Hepatocyte (in vitro differentiated cells): ENCODE data around the gene PPID. TPM values are rescaled to one million over a fixed set of nuclear protein-coding genes. Genes with fewer than 3 reads are reported as not detected.
"Not testable (repeated sequence)": the region's sequence is repeated elsewhere in the genome, so short reads cannot be mapped to it uniquely, and the experiment has no call there.

Experiments
- DNase-seq: peaks from one replicate; pipeline ENCODE4 v3.0.0-alpha.2; 2016; ENCODE audit warnings: low spot score
- H2AFZ ChIP-seq: fragments of 200-600 bp; sonication (generic); 2 replicates; pipeline ENCODE4 v1.6.0; 2016; ENCODE audit warnings: antibody characterized with exemption, mild to moderate bottlenecking
- H3K27ac ChIP-seq: fragments of 200-600 bp; sonication (generic); 2 replicates; pipeline ENCODE4 v1.5.1; 2016; ENCODE audit warnings: mild to moderate bottlenecking
- H3K27me3 ChIP-seq: fragments of 200-600 bp; sonication (generic); 2 replicates; pipeline ENCODE4 v1.6.1; 2016
- H3K36me3 ChIP-seq: fragments of 200-600 bp; sonication (generic); replicated peaks from 2 replicates; pipeline ENCODE4 v1.5.1; 2016; ENCODE audit warnings: low read depth; ENCODE audit not compliant: insufficient read depth
- H3K4me1 ChIP-seq: fragments of 200-600 bp; sonication (generic); 2 replicates; pipeline ENCODE4 v1.5.1; 2016; ENCODE audit warnings: mild to moderate bottlenecking, moderate library complexity; ENCODE audit not compliant: insufficient read depth
- H3K4me2 ChIP-seq: fragments of 200-600 bp; sonication (generic); 2 replicates; pipeline ENCODE4 v1.6.0; 2016
- H3K4me3 ChIP-seq: fragments of 200-600 bp; sonication (generic); 2 replicates; pipeline ENCODE4 v1.5.1; 2016; ENCODE audit warnings: mild to moderate bottlenecking
- H3K79me2 ChIP-seq: fragments of 200-600 bp; sonication (generic); 2 replicates; pipeline ENCODE4 v1.6.0; 2017; ENCODE audit warnings: mild to moderate bottlenecking
- H3K9me2 ChIP-seq: fragments of 200-600 bp; sonication (generic); replicated peaks from 2 replicates; pipeline ENCODE4 v1.6.0; 2017; ENCODE audit warnings: mild to moderate bottlenecking; ENCODE audit not compliant: insufficient read depth
- H3K9me3 ChIP-seq: fragments of 200-600 bp; sonication (generic); 2 replicates; pipeline ENCODE4 v1.5.1; 2016; ENCODE audit warnings: low read depth, mild to moderate bottlenecking
- H4K20me1 ChIP-seq: fragments of 200-600 bp; sonication (generic); 2 replicates; pipeline ENCODE4 v1.6.0; 2016; ENCODE audit warnings: mild to moderate bottlenecking; ENCODE audit not compliant: insufficient read depth, poor library complexity, severe bottlenecking
- EZH2 ChIP-seq: fragments of 200-600 bp; sonication (generic); IDR thresholded peaks from 2 replicates; pipeline ENCODE4 v1.6.1; 2016; ENCODE audit warnings: antibody characterized with exemption, mild to moderate bottlenecking, borderline replicate concordance
- EZH2phosphoT487 ChIP-seq: fragments of 200-600 bp; sonication (generic); IDR thresholded peaks from one replicate; pipeline ENCODE4 v1.6.1; 2018; ENCODE audit warnings: antibody characterized with exemption, mild to moderate bottlenecking, low read depth, moderate library complexity; ENCODE audit not compliant: unreplicated experiment, severe bottlenecking
- WGBS: methylation state at CpG from one replicate; pipeline ENCODE4 v1.1.6; 2016; ENCODE audit warnings: low lambda C conversion rate; ENCODE audit errors: missing lambda C conversion rate; 5-methylcytosine and 5-hydroxymethylcytosine counted together
- polyA plus RNA-seq: library from polyadenylated mRNA; unstranded; fragments of >200 nt; fragmentation: Nextera tagmentation; extraction: Ambion mirVana; gene quantifications from 2 replicates; pipeline ENCODE4 v1.2.1, GENCODE V29; 2016
- small RNA-seq: library from RNA; depleted of rRNA; stranded (forward); fragments of <200 nt; gene quantifications from one replicate; pipeline ENCODE3, GENCODE V24; 2014
- total RNA-seq: library from RNA; depleted of rRNA; stranded (reverse); fragments of >200 nt; gene quantifications from 2 replicates; pipeline ENCODE4 v1.2.3, GENCODE V29; 2014
- TF ChIP-seq, protein P1 (sequence below): fragments of 200-600 bp; sonication (generic); IDR thresholded peaks from 2 replicates; pipeline ENCODE4 v1.5.1; 2016; ENCODE audit warnings: antibody characterized with exemption, mild to moderate bottlenecking; ENCODE audit not compliant: poor library complexity

Gene PPID
- total and polyA plus RNA-seq, 2 experiments from 2014 or later: 41.2 to 49.3 TPM

DNA sequence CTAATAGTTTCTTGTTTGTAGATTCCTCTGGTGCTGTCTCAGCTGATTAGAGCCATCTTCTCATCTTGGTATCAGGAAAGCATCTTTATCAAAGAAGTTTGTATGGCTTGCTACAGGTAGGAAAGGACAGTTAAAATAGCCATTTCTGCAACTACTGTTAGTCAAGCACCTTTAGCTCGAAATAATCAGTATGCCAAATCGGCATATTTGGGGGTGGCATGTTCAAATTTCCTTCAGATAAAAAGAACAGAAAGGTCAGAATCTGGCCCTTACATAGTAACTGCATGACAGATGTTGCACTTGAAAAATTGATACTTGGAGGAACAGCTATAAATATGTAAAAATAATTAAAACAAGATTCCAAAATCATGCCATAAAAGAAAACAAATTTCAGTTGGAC lies 56.3 kb downstream of the PPID start:
- Histone ChIP-seq H3K4me2 (no peak overlapping the region), H3K36me3 (no peaks in the 10 kb centered on the region), H3K79me2 (peaks cover 36% of the 10 kb centered on the region), H3K4me3 (no peak overlapping the region), H3K27ac (no peak overlapping the region), H3K4me1 (no peaks in the 10 kb centered on the region), H2AFZ (no peak overlapping the region), H4K20me1 (no peaks in the 10 kb centered on the region), H3K27me3 (no peaks in the 10 kb centered on the region), H3K9me2 (no peaks in the 10 kb centered on the region), H3K9me3 (no peaks in the 10 kb centered on the region)
- 95% methylated on average over 2 of the region's 2 CpGs for WGBS
- no peak for DNase-seq
- TF ChIP-seq EZH2phosphoT487 (no peak), EZH2 (no peak)
- TF ChIP-seq, protein P1, sequence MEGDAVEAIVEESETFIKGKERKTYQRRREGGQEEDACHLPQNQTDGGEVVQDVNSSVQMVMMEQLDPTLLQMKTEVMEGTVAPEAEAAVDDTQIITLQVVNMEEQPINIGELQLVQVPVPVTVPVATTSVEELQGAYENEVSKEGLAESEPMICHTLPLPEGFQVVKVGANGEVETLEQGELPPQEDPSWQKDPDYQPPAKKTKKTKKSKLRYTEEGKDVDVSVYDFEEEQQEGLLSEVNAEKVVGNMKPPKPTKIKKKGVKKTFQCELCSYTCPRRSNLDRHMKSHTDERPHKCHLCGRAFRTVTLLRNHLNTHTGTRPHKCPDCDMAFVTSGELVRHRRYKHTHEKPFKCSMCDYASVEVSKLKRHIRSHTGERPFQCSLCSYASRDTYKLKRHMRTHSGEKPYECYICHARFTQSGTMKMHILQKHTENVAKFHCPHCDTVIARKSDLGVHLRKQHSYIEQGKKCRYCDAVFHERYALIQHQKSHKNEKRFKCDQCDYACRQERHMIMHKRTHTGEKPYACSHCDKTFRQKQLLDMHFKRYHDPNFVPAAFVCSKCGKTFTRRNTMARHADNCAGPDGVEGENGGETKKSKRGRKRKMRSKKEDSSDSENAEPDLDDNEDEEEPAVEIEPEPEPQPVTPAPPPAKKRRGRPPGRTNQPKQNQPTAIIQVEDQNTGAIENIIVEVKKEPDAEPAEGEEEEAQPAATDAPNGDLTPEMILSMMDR: no peak

DNA sequence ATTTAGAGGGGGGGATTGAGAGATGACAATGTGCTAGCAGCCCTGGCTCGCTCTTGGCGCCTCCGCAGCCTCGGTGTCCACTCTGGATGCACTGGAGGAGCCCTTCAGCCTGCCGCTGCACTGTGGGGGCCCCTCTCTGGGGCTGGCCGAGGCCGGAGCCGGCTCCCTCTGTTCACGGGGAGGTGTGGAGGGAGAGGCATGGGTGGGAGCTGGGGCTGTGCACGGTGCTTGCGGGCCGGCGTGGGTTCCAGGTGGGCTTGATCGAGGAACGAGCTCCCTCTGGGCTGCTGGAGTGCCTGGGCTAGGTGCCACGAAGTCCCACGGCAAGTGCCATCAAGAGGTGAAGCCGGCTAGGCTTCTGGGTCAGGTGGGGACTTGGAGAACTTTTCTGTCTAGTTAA lies 58.4 kb downstream of the PPID start:
- no peak for DNase-seq
- no peak overlapping the region for H3K4me2 ChIP-seq
- H4K20me1 ChIP-seq: no peaks in the 10 kb centered on the region
- H3K79me2 ChIP-seq: peaks cover 29% of the 10 kb centered on the region
- no peaks in the 10 kb centered on the region for H3K9me3 ChIP-seq
- H2AFZ ChIP-seq: no peak overlapping the region
- H3K4me1 ChIP-seq: no peaks in the 10 kb centered on the region
- no peak for TF ChIP-seq EZH2phosphoT487
- no peaks in the 10 kb centered on the region for H3K27me3 ChIP-seq
- H3K9me2 ChIP-seq: no peaks in the 10 kb centered on the region
- no peak overlapping the region for H3K27ac ChIP-seq
- 99% methylated on average over 18 of the region's 18 CpGs for WGBS
- H3K4me3 ChIP-seq: no peak overlapping the region
- H3K36me3 ChIP-seq: no peaks in the 10 kb centered on the region

DNA sequence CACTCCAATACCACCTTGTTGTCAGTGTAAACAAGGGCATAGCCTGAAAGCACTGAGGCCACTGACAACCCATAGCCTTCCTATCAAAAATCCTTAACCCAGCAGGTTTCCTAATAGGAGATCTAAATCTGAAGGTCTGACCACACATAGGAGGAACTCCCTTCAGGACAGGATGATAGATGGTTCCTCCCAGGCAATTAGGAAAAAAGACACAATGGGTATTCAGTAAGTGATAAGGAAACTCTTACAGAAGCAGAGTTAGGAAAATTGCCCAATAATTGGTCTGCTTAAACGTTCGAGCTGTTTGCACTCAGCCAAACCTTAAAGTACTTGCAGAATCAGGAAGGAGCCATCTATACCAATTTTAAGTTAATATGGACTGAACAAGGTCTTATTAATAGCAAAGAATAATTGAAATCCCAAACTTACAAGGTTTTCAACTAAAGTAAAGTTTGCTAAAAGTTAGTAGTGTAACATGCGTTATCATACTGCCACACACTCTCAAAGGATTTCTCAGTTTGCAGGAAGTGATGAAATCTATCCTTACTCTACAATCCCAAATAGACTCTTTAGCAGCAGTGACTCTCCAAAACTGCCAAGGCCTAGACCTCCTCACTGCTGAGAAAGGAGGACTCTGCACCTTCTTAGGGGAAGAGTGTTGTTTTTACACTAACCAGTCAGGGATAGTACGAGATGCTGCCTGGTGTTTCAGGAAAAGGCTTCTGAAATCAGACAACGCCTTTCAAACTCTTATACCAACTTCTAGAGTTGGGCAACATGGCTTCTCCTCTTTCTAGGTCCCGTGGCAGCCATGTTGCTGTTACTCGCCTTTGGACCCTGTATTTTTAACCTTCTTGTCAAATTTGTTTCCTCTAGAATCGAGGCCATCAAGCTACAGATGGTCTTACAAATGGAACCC lies 59.2 kb downstream of the PPID start:
- not testable (repeated sequence) for H4K20me1 ChIP-seq

DNA sequence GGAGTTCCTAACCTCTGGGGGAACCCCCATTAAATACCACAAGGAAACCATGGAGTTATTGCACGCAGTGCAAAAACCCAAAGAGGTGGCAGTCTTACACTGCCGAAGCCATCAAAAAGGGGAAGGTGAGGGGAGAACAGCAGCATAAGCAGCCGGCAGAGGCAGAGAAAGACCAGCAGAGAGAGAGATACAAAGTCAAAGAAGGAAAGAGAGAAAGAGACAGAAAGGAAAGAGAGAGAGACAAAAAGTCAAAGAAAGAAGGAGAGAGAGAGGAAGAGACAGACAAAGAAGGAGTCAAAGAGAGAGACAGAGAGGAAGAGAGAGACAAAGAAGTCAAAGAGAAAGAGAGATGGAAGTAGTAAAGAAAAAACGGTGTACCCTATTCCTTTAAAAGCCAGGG lies 59.9 kb downstream of the PPID start:
- 83% methylated on average over 4 of the region's 4 CpGs for WGBS
- not testable (repeated sequence) for H3K4me2 ChIP-seq

More for the DNA sequence above, 59.2 kb downstream of the PPID start:
- H3K4me3 ChIP-seq, H3K9me3 ChIP-seq, DNase-seq, H3K9me2 ChIP-seq, H3K4me2 ChIP-seq, H3K27me3 ChIP-seq, H3K27ac ChIP-seq, H2AFZ ChIP-seq, H3K4me1 ChIP-seq, H3K36me3 ChIP-seq: not testable (repeated sequence)
- 76% methylated on average over 8 of the region's 8 CpGs for WGBS
- H3K79me2 ChIP-seq: peaks cover 21% of the 10 kb centered on the region

More for the DNA sequence above, 59.9 kb downstream of the PPID start:
- H3K79me2 ChIP-seq: peaks cover 14% of the 10 kb centered on the region
- not testable (repeated sequence) for H3K27ac ChIP-seq, H3K9me3 ChIP-seq, H4K20me1 ChIP-seq, H3K4me3 ChIP-seq, H3K27me3 ChIP-seq, H3K36me3 ChIP-seq, H3K9me2 ChIP-seq, H3K4me1 ChIP-seq, H2AFZ ChIP-seq, DNase-seq

Small RNA genes lying within 50 kb of the gene (small RNA-seq; reads per million reads assigned to genes)
- gene RF00012: not detected

Other genes with a start within 250 kb of the PPID start
- not detected in 2 replicates for gene RXFP1, start 201.5 kb downstream of the PPID start, total RNA-seq
- gene RXFP1, start 201.5 kb downstream of the PPID start, polyA plus RNA-seq: not detected in 2 replicates
- gene C4orf46, start 51.5 kb downstream of the PPID start, total RNA-seq: 15.8 and 18.3 TPM in 2 replicates
- gene C4orf46, start 51.5 kb downstream of the PPID start, polyA plus RNA-seq: 7.3 and 9.5 TPM in 2 replicates
- gene ETFDH, start 51.1 kb downstream of the PPID start, total RNA-seq: 38.4 and 40.5 TPM in 2 replicates
- gene ETFDH, start 51.1 kb downstream of the PPID start, polyA plus RNA-seq: 20.9 and 31.4 TPM in 2 replicates
- 53.2 and 61.0 TPM in 2 replicates for gene FNIP2, start 45.6 kb upstream of the PPID start, total RNA-seq
- gene FNIP2, start 45.6 kb upstream of the PPID start, polyA plus RNA-seq: 20.8 and 23.4 TPM in 2 replicates